ENCODE data around the gene USP22. TPM values are rescaled to one million over a fixed set of nuclear protein-coding genes. Genes with fewer than 3 reads are reported as not detected.

Gene USP22
- total and polyA plus RNA-seq, 9 donors, result 126 to 177 (median 151) TPM

DNA sequence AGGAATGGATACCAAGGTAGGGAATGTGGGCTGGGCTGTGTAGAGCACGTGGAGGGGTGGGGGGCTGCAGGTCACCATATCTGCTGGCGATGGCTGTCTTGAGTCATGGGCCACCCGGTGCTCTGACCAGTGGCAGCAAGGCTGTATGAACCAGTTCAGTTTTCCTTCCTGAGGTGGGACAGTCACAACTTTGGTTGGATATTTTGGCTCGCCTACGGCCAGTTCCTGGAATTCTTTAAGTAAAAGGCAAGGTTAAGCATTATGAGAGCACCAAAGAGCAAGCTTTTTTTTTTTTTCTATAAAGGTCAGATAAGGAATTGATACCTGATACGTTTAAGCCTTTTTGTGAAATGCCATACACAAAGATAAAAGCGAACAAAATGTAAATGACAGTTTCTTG, 81.9 kb downstream of the USP22 start:
- no peak overlapping the region for H3K4me3 ChIP-seq (ENCODE audit: low read length)
- H3K4me1 ChIP-seq (ENCODE audit: control insufficient read depth, insufficient read depth, low read length), result peaks cover 3% of the 10 kb centered on the region
- no peak overlapping the region for H3K27ac ChIP-seq (ENCODE audit: low read length)
- WGBS (ENCODE audit: insufficient coverage), result 79% methylated on average over 3 of the region's 7 CpGs
- H3K9me3 ChIP-seq (replicated peaks; ENCODE audit: control insufficient read depth, low read depth, low read length), result no peaks in the 10 kb centered on the region
- no peaks in the 10 kb centered on the region for H3K36me3 ChIP-seq (ENCODE audit: control insufficient read depth, insufficient read depth, low read length)
- no peak for DNase-seq
- no peaks in the 10 kb centered on the region for H3K27me3 ChIP-seq (ENCODE audit: control insufficient read depth, insufficient read depth, low read length)

DNA sequence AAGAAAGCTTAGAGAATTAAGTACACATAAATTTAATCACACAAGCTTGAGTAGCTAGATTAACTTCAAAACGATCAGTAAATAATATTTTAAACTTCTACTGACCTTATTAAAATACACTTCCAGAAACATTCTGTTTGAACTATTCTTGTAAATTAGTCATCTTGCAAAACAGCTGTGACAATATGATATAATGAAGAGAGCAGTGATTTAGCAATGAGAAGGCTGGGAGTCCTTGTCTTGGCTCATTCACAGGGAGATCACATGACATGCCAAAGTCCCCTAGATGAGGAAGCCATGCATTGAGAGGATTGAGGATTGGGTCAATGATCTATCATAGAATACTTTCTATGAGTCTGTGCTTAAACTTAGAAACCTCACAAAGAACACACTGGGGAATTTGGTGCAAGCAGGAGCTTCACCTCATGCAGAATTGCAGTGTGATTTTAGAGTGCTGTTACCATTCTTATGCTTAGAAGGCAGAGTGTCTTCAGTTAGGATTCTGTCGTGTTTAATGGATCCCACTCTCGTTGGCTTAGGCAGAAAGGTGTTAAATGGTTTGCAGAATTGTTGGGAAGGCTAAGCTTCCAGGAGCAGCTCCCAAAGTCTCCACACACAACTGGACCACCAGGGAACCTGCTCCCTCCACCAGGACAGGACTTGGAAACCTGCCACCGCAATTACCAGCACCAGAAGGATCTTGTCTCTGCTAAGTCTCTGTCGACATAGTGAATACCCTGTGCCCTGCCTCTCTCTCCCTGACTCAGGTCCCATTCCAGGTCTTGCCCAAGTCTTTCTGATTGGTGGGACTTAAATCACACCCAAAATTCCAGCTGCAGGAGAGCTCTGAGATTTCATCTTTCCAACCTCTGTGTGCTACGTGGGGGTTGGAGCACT, 87.1 kb downstream of the USP22 start:
- Histone ChIP-seq H3K27ac (ENCODE audit: low read length) (peak overlapping the region; percentile 35), H3K36me3 (ENCODE audit: control insufficient read depth, insufficient read depth, low read length) (no peaks in the 10 kb centered on the region), H3K4me1 (ENCODE audit: control insufficient read depth, insufficient read depth, low read length) (peaks cover 9% of the 10 kb centered on the region), H3K4me3 (ENCODE audit: low read length) (no peak overlapping the region), H3K27me3 (ENCODE audit: control insufficient read depth, insufficient read depth, low read length) (no peaks in the 10 kb centered on the region), H3K9me3 (replicated peaks; ENCODE audit: control insufficient read depth, low read depth, low read length) (no peaks in the 10 kb centered on the region)
- 60% methylated on average over 2 of the region's 6 CpGs for WGBS (ENCODE audit: insufficient coverage)
- DNase-seq, result peak; percentile 39

GRCh38 chr17:20954794-20955193, 88.0 kb downstream of the USP22 start:
- WGBS (ENCODE audit: insufficient coverage), result no CpG with 5 or more reads among the region's 4 CpGs
- DNase-seq, result no peak
- Histone ChIP-seq H3K4me1 (ENCODE audit: control insufficient read depth, insufficient read depth, low read length) (peaks cover 9% of the 10 kb centered on the region), H3K36me3 (ENCODE audit: control insufficient read depth, insufficient read depth, low read length) (no peaks in the 10 kb centered on the region), H3K27ac (ENCODE audit: low read length) (peak overlapping the region; percentile 13), H3K27me3 (ENCODE audit: control insufficient read depth, insufficient read depth, low read length) (no peaks in the 10 kb centered on the region), H3K9me3 (replicated peaks; ENCODE audit: control insufficient read depth, low read depth, low read length) (no peaks in the 10 kb centered on the region), H3K4me3 (ENCODE audit: low read length) (no peak overlapping the region)

- Histone ChIP-seq H3K27me3 (ENCODE audit: control insufficient read depth, insufficient read depth, low read length) (no peaks in the 10 kb centered on the region), H3K4me1 (ENCODE audit: control insufficient read depth, insufficient read depth, low read length) (peaks cover 9% of the 10 kb centered on the region), H3K9me3 (replicated peaks; ENCODE audit: control insufficient read depth, low read depth, low read length) (no peaks in the 10 kb centered on the region), H3K36me3 (ENCODE audit: control insufficient read depth, insufficient read depth, low read length) (no peaks in the 10 kb centered on the region), H3K4me3 (ENCODE audit: low read length) (no peak overlapping the region), H3K27ac (ENCODE audit: low read length) (no peak overlapping the region)
- no peak for DNase-seq
- WGBS (ENCODE audit: insufficient coverage), result 53% methylated on average over 2 of the region's 7 CpGs
Observed at GRCh38 chr17:20952183-20952582, 90.6 kb downstream of the USP22 start.

Other genes with a start within 250 kb of the USP22 start
- 33.7 TPM for gene DHRS7B, start 84.0 kb upstream of the USP22 start, total RNA-seq
- gene DHRS7B, start 84.0 kb upstream of the USP22 start, polyA plus RNA-seq (ENCODE audit: insufficient read depth in 1 of 8, insufficient read length in 8 of 8, low replicate concordance in 1 of 8), result 10 to 100 TPM; 17.4 to 32.1 (median 20.0) TPM
- gene TMEM11, start 171.2 kb upstream of the USP22 start, total RNA-seq, result 20.3 TPM
- gene TMEM11, start 171.2 kb upstream of the USP22 start, polyA plus RNA-seq (ENCODE audit: insufficient read depth in 1 of 8, insufficient read length in 8 of 8, low replicate concordance in 1 of 8), result 10 to 100 TPM; 22.5 to 32.6 (median 28.5) TPM
- 8.7 TPM for gene NATD1, start 210.4 kb upstream of the USP22 start, total RNA-seq
- gene NATD1, start 210.4 kb upstream of the USP22 start, polyA plus RNA-seq (ENCODE audit: insufficient read depth in 1 of 8, insufficient read length in 8 of 8, low replicate concordance in 1 of 8), result 10 to 100 TPM in 6 of 8 donors, 1 to 10 TPM in 2; 9.2 to 17.2 (median 16.2) TPM
- gene MAP2K3, start 241.7 kb upstream of the USP22 start, total RNA-seq, result 10.9 TPM
- 10 to 100 TPM; 19.1 to 35.3 (median 25.2) TPM for gene MAP2K3, start 241.7 kb upstream of the USP22 start, polyA plus RNA-seq (ENCODE audit: insufficient read depth in 1 of 8, insufficient read length in 8 of 8, low replicate concordance in 1 of 8)